ENCODE data around the gene CRKL.

DNA sequence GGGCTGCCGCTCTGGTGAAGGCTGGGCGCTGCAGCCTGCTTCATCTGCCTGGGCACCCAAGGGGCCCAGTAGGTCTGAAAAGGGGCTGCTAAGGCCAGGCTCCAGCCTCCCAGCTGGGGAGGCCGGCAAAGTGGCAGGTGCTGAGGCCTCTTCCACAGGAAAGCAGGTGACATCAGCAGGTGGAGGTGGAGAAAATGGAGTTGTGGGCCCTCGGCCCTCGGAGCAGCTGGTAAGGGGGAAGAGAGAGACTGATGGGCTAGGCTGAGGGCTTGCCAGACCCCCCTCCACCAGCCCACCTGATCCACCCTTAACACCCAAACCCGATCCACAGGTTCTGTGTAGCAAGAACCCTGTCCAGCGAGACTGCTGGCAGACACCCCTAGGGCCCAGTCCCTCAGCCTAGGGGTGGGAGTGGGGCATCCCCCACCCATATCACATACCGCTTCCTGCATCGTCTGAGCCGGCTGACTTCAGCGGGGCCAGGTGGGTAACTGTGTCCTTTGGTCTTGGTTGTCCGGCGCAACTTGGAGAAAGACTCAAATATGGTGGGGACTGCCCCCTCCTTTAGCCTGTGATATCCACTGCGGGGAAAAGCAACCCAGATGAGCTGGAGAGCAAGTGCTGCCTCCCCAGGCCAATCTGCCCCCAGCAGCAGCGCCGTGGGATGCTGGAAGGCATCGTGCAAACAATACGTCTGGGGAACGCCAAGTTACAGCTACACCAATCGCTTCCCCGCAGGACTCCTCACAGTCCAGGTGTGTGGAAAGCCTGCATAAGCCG, 83.2 kb downstream of the CRKL start:
- TF ChIP-seq, protein P1, sequence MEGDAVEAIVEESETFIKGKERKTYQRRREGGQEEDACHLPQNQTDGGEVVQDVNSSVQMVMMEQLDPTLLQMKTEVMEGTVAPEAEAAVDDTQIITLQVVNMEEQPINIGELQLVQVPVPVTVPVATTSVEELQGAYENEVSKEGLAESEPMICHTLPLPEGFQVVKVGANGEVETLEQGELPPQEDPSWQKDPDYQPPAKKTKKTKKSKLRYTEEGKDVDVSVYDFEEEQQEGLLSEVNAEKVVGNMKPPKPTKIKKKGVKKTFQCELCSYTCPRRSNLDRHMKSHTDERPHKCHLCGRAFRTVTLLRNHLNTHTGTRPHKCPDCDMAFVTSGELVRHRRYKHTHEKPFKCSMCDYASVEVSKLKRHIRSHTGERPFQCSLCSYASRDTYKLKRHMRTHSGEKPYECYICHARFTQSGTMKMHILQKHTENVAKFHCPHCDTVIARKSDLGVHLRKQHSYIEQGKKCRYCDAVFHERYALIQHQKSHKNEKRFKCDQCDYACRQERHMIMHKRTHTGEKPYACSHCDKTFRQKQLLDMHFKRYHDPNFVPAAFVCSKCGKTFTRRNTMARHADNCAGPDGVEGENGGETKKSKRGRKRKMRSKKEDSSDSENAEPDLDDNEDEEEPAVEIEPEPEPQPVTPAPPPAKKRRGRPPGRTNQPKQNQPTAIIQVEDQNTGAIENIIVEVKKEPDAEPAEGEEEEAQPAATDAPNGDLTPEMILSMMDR (conservative IDR thresholded peaks at IDR 0.05; ENCODE audit: low read length), result no peak
- no peak for TF ChIP-seq EZH2phosphoT487 (IDR thresholded peaks at IDR 0.05; ENCODE audit: borderline replicate concordance)

Data from Loucy (cell line).